Activated naive CD4-positive, alpha-beta T cell treated with anti-CD3 and anti-CD28 coated beads, Interleukin-2, amount 50 U/mL, for 16 hours (primary cell): ENCODE results near the gene ITSN1.
"Not testable (repeated sequence)": the region's sequence is repeated elsewhere in the genome, so short reads cannot be mapped to it uniquely, and the experiment has no call there.

Experiments used
- DNase-seq: peaks from one replicate; pipeline ENCODE4 v3.0.0-alpha.2; 2020

Gene ITSN1

DNA sequence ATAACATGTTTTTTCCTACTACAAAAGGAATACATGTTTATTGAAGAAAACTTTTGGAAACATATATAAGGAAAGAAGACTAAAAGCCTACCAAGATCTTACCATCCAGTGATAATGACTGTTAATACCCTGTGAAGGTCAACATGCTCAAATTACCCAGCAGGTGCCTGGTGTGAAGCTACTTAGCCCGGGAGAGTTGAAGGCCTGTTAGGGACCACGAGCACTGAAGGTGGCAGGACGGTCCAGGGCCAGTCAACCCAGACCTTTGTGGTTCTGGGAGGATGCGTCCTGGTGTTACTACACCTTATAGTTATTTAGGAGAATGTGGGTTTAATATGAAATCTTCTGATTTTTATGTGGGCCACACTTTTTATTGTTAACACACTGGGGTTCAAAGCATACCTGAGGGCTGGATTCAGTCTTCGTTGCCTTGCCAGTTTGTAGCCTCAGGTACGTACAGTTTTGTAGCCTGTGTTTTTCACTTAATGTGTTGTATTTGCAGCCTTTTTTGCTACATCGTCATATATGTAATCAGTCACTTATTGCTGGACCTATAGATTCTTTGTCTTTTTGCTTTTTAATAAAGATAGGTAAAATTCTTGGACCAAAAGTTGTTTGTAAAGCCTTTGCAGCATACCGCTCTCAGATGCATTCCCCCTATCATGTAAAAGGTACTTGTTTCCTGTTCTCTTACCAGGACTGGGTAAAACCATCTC, 9.8 kb downstream of the ITSN1 start:
- DNase-seq, result no peak

GRCh38 chr21:33654412-33654811, 12.1 kb downstream of the ITSN1 start:
- DNase-seq, result no peak

GRCh38 chr21:33655588-33656221, 13.4 kb downstream of the ITSN1 start:
- no peak for DNase-seq

GRCh38 chr21:33657124-33657820, 15.0 kb downstream of the ITSN1 start:
- DNase-seq, result no peak

DNA sequence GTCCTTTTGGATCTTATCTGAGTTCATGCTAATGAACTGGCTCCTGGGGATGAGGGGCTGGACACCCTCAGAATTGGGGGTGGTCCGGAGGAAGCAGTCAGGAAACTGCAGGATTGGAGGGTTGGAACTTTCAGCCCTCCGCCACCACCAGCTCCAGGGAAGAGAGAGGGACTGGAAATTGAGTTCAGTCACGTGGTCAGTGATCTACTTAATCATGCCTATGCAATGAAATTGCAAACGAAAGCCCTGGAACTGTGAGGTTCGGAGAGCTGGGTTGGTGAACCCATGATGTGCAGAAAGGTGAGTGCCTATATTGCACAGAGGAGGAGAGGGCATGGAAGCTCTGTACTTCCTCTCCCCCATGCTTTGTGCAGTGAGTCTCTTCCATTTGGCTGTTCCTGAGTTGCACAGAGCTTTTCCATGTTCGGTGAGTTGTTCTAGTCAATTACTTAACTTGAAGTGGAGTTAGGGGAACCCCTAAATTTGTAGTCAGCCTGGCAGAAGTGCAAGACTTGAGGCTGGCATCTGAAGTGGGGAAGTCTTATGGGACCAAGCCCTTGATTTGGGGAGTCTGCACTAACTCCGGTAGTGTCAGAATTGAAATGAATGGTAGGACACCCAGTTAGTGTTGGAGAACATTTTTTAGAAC, 16.7 kb downstream of the ITSN1 start:
- DNase-seq, result no peak

DNA sequence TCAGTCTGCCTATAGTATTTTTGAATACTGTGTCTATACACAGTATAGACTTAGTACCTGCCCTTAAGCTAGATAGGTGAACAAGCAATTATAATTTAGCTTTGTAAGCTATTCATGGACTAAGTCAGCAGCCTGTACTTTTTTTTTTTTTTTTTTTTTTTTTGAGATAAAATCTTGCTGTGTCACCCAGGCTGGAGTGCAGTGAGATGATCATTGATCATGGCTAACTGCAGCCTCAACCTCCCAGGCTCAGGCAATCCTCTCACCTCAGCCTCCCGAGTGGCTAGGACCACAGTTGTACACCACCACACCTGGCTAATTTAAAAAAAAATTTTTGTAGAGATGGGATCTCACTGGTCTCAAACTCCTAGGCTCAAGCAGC, 17.3 kb downstream of the ITSN1 start:
- no peak for DNase-seq

DNA sequence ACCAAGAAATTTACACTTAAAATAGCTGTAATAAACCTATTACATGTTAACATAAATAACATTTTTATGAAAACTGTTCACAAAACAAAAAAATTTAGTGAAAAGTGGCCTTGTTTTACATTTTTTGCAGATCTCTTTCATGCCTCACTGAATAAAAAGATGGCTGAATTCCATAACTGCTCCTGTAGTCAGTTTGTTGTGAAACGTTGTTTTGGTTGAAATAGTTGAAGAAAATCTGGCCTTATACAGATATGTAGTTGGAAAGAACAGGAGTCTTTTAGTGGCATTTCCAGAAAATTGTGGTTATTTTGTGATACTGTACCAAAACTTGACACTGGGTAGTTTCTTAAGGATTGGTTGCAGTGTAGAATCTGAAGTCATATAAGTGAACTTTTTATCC, 18.1 kb downstream of the ITSN1 start:
- DNase-seq, result no peak

- DNase-seq, result no peak
These were observed 18.8 kb downstream of the ITSN1 start for GRCh38 chr21:33661146-33661545.

- no peak for DNase-seq
These were observed 19.7 kb downstream of the ITSN1 start for GRCh38 chr21:33662046-33662445.

DNA sequence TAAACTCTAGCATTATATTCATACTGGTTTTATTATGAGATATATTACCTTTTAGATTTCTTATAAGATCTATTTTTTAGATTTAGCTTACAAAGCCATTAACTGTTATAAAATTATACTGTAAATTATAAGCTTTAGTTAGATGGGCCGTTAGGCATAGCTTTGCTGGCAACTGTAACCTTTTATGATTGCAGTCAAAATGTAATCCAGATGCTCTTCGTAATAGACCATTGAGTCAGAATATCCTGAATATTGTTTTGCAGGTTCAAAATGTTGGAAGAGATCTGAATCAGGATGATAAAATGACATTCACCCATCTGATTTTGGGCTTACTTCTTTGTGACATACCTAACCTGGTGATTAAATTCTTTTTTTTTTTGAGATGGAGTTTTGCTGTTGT, 20.9 kb downstream of the ITSN1 start:
- DNase-seq, result no peak

GRCh38 chr21:33664135-33664534, 21.8 kb downstream of the ITSN1 start:
- no peak for DNase-seq

- no peak for DNase-seq
These were observed 23.9 kb downstream of the ITSN1 start for GRCh38 chr21:33666153-33666552.

GRCh38 chr21:33667636-33668035, 25.3 kb downstream of the ITSN1 start:
- no peak for DNase-seq

DNA sequence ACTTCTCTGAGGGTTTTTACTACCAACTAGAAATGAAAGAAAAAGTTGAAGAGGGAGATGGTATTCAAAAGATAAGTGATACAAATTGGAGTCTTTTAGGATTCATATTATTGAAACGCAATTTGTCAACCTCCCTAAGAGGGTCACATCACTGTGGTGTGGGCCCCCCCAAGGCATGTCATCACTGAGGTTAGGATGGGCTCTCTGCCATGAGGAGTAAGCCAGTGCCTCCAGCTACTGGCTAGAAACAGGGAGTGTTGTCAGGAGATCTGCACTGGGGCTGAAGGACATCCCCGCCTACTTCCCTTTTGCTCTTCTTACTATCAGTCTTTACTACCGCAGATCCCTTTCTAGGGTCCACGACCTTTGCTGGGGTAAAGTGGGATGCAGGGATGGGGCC, 25.9 kb downstream of the ITSN1 start:
- DNase-seq, result no peak

GRCh38 chr21:33668620-33669019, 26.3 kb downstream of the ITSN1 start:
- DNase-seq, result no peak

DNA sequence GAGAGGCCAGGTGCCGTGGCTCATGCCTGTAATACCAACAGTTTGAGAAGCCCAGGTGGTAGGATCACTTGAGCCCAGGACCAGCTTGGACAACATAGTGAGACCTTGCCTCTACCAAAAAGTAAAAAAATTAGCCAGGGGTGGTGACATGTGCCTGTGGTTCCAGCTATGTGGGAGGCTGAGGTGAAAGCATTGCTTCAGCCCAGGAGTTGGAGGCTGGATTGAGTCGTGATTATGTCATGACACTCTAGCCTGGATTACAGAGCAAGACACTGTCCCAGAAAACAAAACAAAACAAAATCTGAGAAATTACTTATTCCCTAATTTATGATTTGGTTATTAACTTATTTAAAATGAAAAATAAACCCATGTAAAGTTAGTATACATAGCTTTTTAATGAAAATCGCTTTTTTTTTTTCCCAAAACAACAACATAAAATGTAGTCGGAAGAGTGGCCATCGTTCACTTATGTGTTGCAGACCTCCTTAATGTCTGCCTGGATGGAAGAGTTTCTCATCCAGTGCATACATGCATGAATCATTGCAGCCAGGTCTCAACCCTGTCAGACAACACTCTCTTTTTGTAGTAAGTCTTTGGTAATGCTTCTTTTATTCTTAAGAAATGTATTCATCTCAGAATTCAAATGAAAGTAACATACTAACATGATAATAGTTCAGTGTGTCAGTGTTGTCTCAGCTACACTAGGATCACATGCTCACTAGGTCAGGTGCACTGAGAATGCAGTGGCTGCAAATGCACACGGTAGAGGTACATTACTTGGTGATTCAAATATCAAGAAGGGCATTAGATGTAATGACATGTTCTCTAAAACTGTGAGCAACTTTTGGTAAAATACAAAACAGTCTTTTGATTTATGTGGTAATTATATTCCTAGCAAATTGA, 28.0 kb downstream of the ITSN1 start:
- no peak for DNase-seq

DNA sequence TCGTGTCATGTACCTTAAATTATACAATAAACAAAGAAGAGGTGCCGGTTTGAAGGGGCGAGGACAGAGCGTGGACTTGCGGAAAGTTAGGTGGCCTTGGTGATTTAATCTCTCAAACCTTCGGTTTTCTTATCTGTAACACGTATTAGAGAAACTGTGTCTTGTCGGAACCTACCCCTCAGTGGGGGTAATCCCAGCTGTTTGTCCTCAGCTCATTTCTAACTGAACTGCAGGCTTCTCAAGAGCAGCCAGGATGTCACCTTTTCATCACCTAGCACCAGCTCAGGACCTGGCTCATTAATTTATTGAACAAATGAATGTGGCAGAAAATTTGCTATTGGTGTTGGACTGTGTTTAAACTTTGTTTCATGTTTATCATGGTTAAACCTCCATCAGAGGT, 31.2 kb downstream of the ITSN1 start:
- no peak for DNase-seq

DNA sequence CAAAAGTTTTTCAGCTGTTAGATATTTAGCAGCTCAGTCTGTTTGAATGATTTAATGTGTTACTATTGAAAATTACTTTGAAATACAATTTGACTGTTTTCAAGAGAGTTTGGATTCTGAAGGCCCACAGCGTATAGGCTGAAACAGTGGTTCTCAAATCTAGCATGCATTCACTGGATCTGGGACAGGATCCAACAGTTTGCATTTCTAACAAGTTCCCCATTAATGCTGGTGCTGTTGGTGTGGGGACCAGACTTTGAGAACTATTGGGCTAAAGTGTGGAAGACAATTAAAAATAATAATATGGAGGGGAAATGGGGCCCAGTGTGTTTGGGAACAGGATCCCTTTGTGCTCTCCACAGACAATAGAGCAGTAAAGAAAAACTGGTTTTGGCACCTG, 31.9 kb downstream of the ITSN1 start:
- no peak for DNase-seq

- not testable (repeated sequence) for DNase-seq
These were observed 34.4 kb downstream of the ITSN1 start for GRCh38 chr21:33676666-33677065.

GRCh38 chr21:33677450-33677849, 35.1 kb downstream of the ITSN1 start:
- no peak for DNase-seq

- DNase-seq, result no peak
These were observed 38.6 kb downstream of the ITSN1 start for GRCh38 chr21:33680870-33681269.

DNA sequence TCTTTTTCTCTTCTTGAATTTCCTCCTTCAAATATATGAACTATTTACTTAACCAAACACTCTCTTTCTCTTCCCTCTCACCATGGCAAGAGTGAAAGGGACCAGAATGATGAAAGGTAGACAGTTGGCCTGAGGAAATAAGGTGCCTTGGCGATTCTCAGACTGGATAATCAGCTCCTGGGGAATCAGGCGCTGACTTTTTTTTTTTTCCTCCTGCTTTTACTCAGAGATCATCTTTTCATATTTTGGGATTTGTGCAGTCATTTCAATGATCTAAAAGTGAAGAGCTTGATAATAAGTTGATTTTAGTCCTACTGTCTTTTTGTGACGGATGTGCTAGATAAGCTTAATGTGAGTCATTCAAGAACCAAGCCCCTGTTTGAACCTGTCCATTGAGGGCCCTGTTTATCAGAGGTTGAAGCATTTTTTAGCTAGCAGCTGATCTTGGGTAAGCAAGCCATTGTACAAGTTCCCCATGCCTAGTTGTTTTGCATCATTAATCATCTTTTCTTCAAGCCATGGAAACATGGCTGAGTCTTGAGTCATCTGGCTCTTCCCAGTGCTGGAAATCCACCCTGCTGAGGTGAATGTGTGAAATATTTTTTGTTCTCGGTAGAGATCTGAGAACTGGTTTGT, 40.8 kb downstream of the ITSN1 start:
- DNase-seq, result no peak
